HCT116 (cell line): ENCODE measurements around the gene SIL1. TPM values are rescaled to one million over a fixed set of nuclear protein-coding genes. Genes with fewer than 3 reads are reported as not detected.
A peak's percentile ranks its signal among the peaks of the same experiment; 100 is the strongest.

Experiments used
- ATAC-seq: fragments of 200-7000 bp; cut with Tn5 transposase; 2 replicates; pipeline ENCODE4 v1.9.1; 2020; ENCODE audit warnings: mild to moderate bottlenecking, moderate library complexity
- BruUV-seq: library from RNA; stranded (reverse); fragments of 400-500 nt; replicated peaks from 2 replicates; lab custom pipeline; 2021; lab: Mats Ljungman, UMichigan
- CTCF ChIA-PET: fragments of 300-600 bp; sonication (Branson Sonifier 250); formaldehyde crosslinking; loops from one replicate; lab custom pipeline; 2021; ENCODE audit warnings: antibody characterized with exemption; lab: Charles Lee
- POLR2A ChIA-PET: fragments of 300-600, 350-600 bp; sonication (Branson Sonifier 250); formaldehyde crosslinking; loops from one replicate; lab custom pipeline; 2021; ENCODE audit warnings: antibody characterized with exemption; lab: Charles Lee
- RAD21 ChIA-PET, 2 experiments: fragments of 300-600 bp; sonication (Branson Sonifier 250); formaldehyde crosslinking; loops; one replicate each; lab custom pipeline; 2023; ENCODE audit warnings: low total read pairs in 2 of 2; ENCODE audit not compliant: uncharacterized antibody in 2 of 2, unreplicated experiment in 2 of 2, low non-redundant PET in 1 of 2; lab: Charles Lee
- DNase-seq: peaks from one replicate; pipeline ENCODE4 v3.0.0-alpha.2; 2010; ENCODE audit warnings: low read depth, low spot score
- H2AFZ ChIP-seq: fragments of 200-600 bp; shearing (Covaris generic), sonication (generic); 2 replicates; pipeline ENCODE4 v1.6.1; 2017; ENCODE audit warnings: low read depth, mixed run types, mixed read lengths, antibody characterized with exemption, low read length; ENCODE audit not compliant: poor library complexity, severe bottlenecking
- H3K27ac ChIP-seq: 2 replicates; pipeline ENCODE4 v1.5.1; 2012; ENCODE audit warnings: low read depth, low read length
- H3K27me3 ChIP-seq: fragments of 200-600 bp; sonication (generic); 2 replicates; pipeline ENCODE4 v1.6.1; 2016; ENCODE audit warnings: mixed run types, low read length, mixed read lengths; ENCODE audit not compliant: insufficient read depth
- H3K36me3 ChIP-seq, 2 experiments: fragments of 200-500 bp in 1 of 2; fragments of 200-600 bp in 1 of 2; sonication (Bioruptor generic) in 1 of 2; sonication (generic) in 1 of 2; 2 replicates each; pipeline versions ENCODE4 v1.5.1 to v1.6.1; 2014 to 2016; ENCODE audit warnings: low read length in 2 of 2, inconsistent platforms in 1 of 2, mixed read lengths in 1 of 2, mixed run types in 1 of 2; ENCODE audit not compliant: insufficient read depth in 2 of 2, control insufficient read depth in 1 of 2
- H3K4me1 ChIP-seq, 2 experiments: fragments of 200-600 bp in 1 of 2; sonication (generic) in 1 of 2; 2 replicates each; pipeline versions ENCODE4 v1.5.1 to v1.6.1; 2012 to 2017; ENCODE audit warnings: low read length in 2 of 2, inconsistent platforms in 1 of 2, mild to moderate bottlenecking in 1 of 2, mixed read lengths in 1 of 2, mixed run types in 1 of 2, moderate library complexity in 1 of 2; ENCODE audit not compliant: insufficient read depth in 2 of 2, control insufficient read depth in 1 of 2
- H3K4me2 ChIP-seq: fragments of 200-600 bp; sonication (generic); 2 replicates; pipeline ENCODE4 v1.6.1; 2017; ENCODE audit warnings: mixed run types, low read length, mixed read lengths
- H3K4me3 ChIP-seq, 2 experiments: fragments of 200-600 bp in 1 of 2; sonication (generic) in 1 of 2; replicated peaks in 1 of 2; 2 replicates each; pipeline ENCODE4 v1.5.1; 2011 to 2016; ENCODE audit warnings: low read length in 2 of 2, control low read depth in 1 of 2, low read depth in 1 of 2, mild to moderate bottlenecking in 1 of 2, mixed read lengths in 1 of 2, mixed run types in 1 of 2
- H3K79me2 ChIP-seq: fragments of 200-600 bp; sonication (generic); 2 replicates; pipeline ENCODE4 v1.6.1; 2017; ENCODE audit warnings: mild to moderate bottlenecking, mixed run types, low read length, moderate library complexity, mixed read lengths; ENCODE audit not compliant: insufficient read depth
- H3K9ac ChIP-seq: fragments of 200-600 bp; sonication (generic); 2 replicates; pipeline ENCODE4 v1.6.1; 2016; ENCODE audit warnings: low read length, mixed read lengths
- H3K9me2 ChIP-seq: fragments of 200-600 bp; sonication (generic), shearing (Covaris generic); 2 replicates; pipeline ENCODE4 v1.6.1; 2017; ENCODE audit warnings: mixed run types, mild to moderate bottlenecking, moderate library complexity; ENCODE audit not compliant: insufficient read depth
- H3K9me3 ChIP-seq, 2 experiments: fragments of 200-500 bp in 1 of 2; fragments of 200-600 bp in 1 of 2; sonication (Bioruptor generic) in 1 of 2; sonication (generic) in 1 of 2; 2 replicates each; pipeline ENCODE4 v1.6.1; 2014 to 2017; ENCODE audit warnings: low read length in 2 of 2, mixed read lengths in 2 of 2, inconsistent platforms in 1 of 2, low read depth in 1 of 2, mild to moderate bottlenecking in 1 of 2, mixed run types in 1 of 2, moderate library complexity in 1 of 2; ENCODE audit not compliant: control insufficient read depth in 1 of 2, insufficient read depth in 1 of 2
- H4K20me1 ChIP-seq: fragments of 200-600 bp; sonication (generic), shearing (Covaris generic); 2 replicates; pipeline ENCODE4 v1.6.1; 2017; ENCODE audit warnings: mixed run types, mild to moderate bottlenecking, moderate library complexity; ENCODE audit not compliant: insufficient read depth
- ATF3 ChIP-seq: IDR thresholded peaks from 2 replicates; pipeline ENCODE4 v1.6.1; 2012
- EZH2phosphoT487 ChIP-seq: fragments of 200-600 bp; IDR thresholded peaks from 2 replicates; pipeline ENCODE4 v1.6.1; 2018; ENCODE audit warnings: antibody characterized with exemption, borderline replicate concordance
- TCF7L2 ChIP-seq: IDR thresholded peaks from 2 replicates; pipeline ENCODE4 v1.7.0; 2011; ENCODE audit warnings: borderline replicate concordance, inconsistent platforms; ENCODE audit not compliant: insufficient read depth, insufficient read length; ENCODE audit errors: extremely low read depth
- intact Hi-C: fragments of 100-400 bp; cut with micrococcal nuclease; formaldehyde crosslinking; loops from 2 replicates; pipeline ENCODE4 v1.10.0; 2022
- total RNA-seq: library from RNA; stranded (reverse); gene quantifications from one replicate; pipeline ENCODE4 v1.2.1, GENCODE V29; 2021; ENCODE audit not compliant: unreplicated experiment

SIL1 gene
- total RNA-seq, 1 experiment from 2014 or later = 34.0 TPM

DNA sequence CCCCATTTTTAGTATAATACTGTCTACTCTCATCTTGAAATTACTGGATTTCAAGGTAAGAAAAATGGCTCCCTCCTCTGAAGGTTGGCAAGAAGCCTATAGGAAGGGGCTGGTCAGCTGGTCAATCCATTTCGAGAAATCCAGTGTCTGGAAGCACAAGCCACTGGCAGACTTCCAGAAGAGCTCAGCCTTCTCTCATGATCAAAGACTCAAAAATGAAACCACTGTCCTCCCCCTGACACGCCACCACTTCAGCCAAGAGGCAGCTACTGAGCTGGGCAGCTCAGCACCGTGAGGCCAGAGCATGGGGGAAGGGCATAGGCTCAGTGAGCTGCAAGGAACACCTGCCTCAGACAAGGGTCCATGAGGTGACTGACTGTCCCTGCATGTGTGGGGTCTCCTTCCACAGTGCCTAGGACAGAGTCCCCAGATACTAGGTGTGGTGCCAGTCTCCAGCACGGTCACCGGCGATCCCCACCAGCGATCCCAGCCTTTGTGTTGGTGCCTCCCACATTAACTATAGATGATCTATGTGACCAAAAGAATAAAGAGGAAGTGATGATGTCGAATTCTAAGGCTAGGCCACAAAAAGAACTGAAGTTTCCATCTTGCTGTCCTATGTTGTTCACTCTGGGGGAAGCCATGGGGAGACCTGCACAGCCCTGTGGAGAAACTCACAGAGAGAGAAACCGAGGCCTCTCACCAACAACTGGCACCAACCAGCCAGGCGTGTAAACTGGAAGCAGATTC lies 222.9 kb downstream of the SIL1 start:
- Histone ChIP-seq H3K4me1 (peaks cover 2 to 21% of the 10 kb centered on the region in 2 experiments; a peak in 3 of 4 replicates), H3K79me2 (no peaks in the 10 kb centered on the region), H3K9me2 (no peaks in the 10 kb centered on the region), H3K27me3 (no peaks in the 10 kb centered on the region), H4K20me1 (no peaks in the 10 kb centered on the region), H3K9me3 (no peaks in the 10 kb centered on the region), H3K4me3 (no peak overlapping the region), H3K36me3 (no peaks in the 10 kb centered on the region), H3K9ac (no peak overlapping the region), H2AFZ (no peak overlapping the region), H3K27ac (no peak overlapping the region), H3K4me2 (no peak overlapping the region)
- peak; percentile 16 for TF ChIP-seq TCF7L2
- no peak for TF ChIP-seq ATF3
- ATAC-seq (no peak), DNase-seq (no peak)
- intact Hi-C loops = no loop called here
- POLR2A ChIA-PET = no interaction called here
- no TSS peak for BruUV-seq
- RAD21 ChIA-PET = no interaction called here
- CTCF ChIA-PET = no interaction called here

DNA sequence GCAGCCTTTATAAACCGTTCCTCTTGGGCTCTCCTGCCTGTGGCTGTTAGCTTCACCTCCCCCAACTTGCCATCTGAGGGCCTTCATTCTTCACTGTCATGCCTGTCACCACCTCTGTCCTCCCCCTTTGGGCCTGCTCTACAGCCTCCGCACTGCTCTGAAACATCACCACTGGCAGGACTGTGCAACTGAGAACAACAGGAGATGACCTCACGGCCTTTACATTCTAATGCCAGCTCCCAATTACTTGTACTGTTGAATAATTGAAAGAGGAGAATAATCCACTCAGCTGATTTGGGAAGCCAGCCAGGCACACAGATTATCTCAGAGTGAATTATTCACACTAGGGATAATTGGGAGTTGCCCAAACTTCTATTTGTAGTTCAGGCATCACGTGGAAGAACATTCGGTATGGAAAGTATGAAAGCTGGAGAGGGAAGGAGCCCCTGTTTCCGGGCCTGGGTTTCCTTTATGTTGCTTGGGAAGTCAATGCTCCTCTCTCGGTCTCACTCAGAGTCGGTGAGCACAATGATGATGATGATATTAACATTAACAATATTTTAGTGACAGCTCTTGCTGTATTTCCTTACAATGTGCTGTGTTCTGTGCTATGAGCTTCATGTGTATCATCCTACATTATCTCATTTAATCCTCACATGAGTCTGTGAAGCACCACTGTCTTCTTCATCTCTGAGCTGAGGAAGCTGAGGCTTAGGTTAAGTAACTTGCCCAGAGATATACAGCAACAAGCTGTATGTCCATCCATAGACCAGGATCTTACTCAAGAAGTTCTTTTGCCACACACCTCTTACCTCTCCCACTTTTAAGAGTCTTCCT lies 223.7 kb downstream of the SIL1 start:
- ATAC-seq (no peak), DNase-seq (no peak)
- Histone ChIP-seq H2AFZ (no peak overlapping the region), H3K9ac (no peak overlapping the region), H3K9me2 (no peaks in the 10 kb centered on the region), H3K4me2 (no peak overlapping the region), H3K27ac (no peak overlapping the region), H3K4me1 (peaks cover 2 to 21% of the 10 kb centered on the region in 2 experiments; a peak in 3 of 4 replicates), H4K20me1 (no peaks in the 10 kb centered on the region), H3K79me2 (no peaks in the 10 kb centered on the region), H3K4me3 (no peak overlapping the region), H3K27me3 (no peaks in the 10 kb centered on the region), H3K9me3 (no peaks in the 10 kb centered on the region), H3K36me3 (no peaks in the 10 kb centered on the region)
- no peak for TF ChIP-seq EZH2phosphoT487
- POLR2A ChIA-PET = no interaction called here
- intact Hi-C loops = no loop called here
- BruUV-seq = no TSS peak
- CTCF ChIA-PET = no interaction called here
- RAD21 ChIA-PET = no interaction called here
